IMR-90 (cell line): ENCODE results near the gene ARMC8. TPM values are rescaled to one million over a fixed set of nuclear protein-coding genes. Genes with fewer than 3 reads are reported as not detected.

Experiments
- ATAC-seq: fragments of 200-7000 bp; cut with Tn5 transposase; 2 replicates; pipeline ENCODE4 v1.9.1; 2020; ENCODE audit warnings: low read depth, mild to moderate bottlenecking, moderate library complexity
- BruUV-seq: library from RNA; stranded (reverse); fragments of 400-500 nt; replicated peaks from 2 replicates; lab custom pipeline; 2021; lab: Mats Ljungman, UMichigan
- CTCF ChIA-PET: fragments of 300-600 bp; formaldehyde crosslinking; extraction: SDS; loops from one replicate; lab custom pipeline; 2021; ENCODE audit warnings: antibody characterized with exemption; lab: Yijun Ruan, JAX
- POLR2A ChIA-PET: fragments of 300-600 bp; sonication (Branson Sonifier 250); formaldehyde crosslinking; loops from one replicate; lab custom pipeline; 2022; ENCODE audit warnings: antibody characterized with exemption; ENCODE audit not compliant: unreplicated experiment; lab: Charles Lee
- DNase-seq: peaks from one replicate; pipeline ENCODE4 v3.0.0; 2013
- H2AFZ ChIP-seq: replicated peaks from 2 replicates; pipeline ENCODE3; 2013; ENCODE audit warnings: low read length, mild to moderate bottlenecking; ENCODE audit not compliant: poor library complexity
- H2AK5ac ChIP-seq: 2 replicates; pipeline ENCODE4 v1.6.1; 2013; ENCODE audit warnings: low read depth, low read length, inconsistent platforms
- H2AK9ac ChIP-seq: replicated peaks from 2 replicates; pipeline ENCODE3; 2013; ENCODE audit warnings: mild to moderate bottlenecking, low read depth, low read length, moderate library complexity; ENCODE audit not compliant: poor library complexity
- H2BK120ac ChIP-seq: 2 replicates; pipeline ENCODE4 v1.6.1; 2013; ENCODE audit warnings: low read depth, low read length, inconsistent platforms
- H2BK15ac ChIP-seq: 3 replicates; pipeline ENCODE4 v1.6.1; 2013; ENCODE audit warnings: low read depth, low read length, inconsistent platforms
- H2BK20ac ChIP-seq: 2 replicates; pipeline ENCODE4 v1.6.1; 2013; ENCODE audit warnings: low read depth, mild to moderate bottlenecking, inconsistent platforms, low read length, moderate library complexity
- H2BK5ac ChIP-seq: 2 replicates; pipeline ENCODE4 v1.6.1; 2013; ENCODE audit warnings: mild to moderate bottlenecking, low read depth, low read length, inconsistent platforms; ENCODE audit not compliant: poor library complexity, severe bottlenecking
- H3K14ac ChIP-seq: replicated peaks from 2 replicates; pipeline ENCODE4 v1.6.1; 2013; ENCODE audit warnings: low read depth, low read length, inconsistent platforms
- H3K18ac ChIP-seq: 2 replicates; pipeline ENCODE4 v1.6.1; 2013; ENCODE audit warnings: low read depth, low read length, control low read depth
- H3K23ac ChIP-seq: 2 replicates; pipeline ENCODE4 v1.6.1; 2013; ENCODE audit warnings: low read depth, low read length, inconsistent platforms
- H3K27ac ChIP-seq: 2 replicates; pipeline ENCODE4 v1.5.1; 2013; ENCODE audit warnings: mild to moderate bottlenecking, control low read depth, low read length; ENCODE audit not compliant: insufficient read depth
- H3K27me3 ChIP-seq: 2 replicates; pipeline ENCODE4 v1.6.1; 2013; ENCODE audit warnings: low read length; ENCODE audit not compliant: control insufficient read depth, insufficient read depth
- H3K36me3 ChIP-seq: 2 replicates; pipeline ENCODE4 v1.6.1; 2013; ENCODE audit warnings: low read length, mixed read lengths; ENCODE audit not compliant: control insufficient read depth, insufficient read depth
- H3K4ac ChIP-seq: 2 replicates; pipeline ENCODE4 v1.6.1; 2013; ENCODE audit warnings: low read depth, low read length, inconsistent platforms
- H3K4me1 ChIP-seq: 2 replicates; pipeline ENCODE4 v1.6.1; 2013; ENCODE audit warnings: low read length, mixed read lengths; ENCODE audit not compliant: control insufficient read depth, insufficient read depth
- H3K4me2 ChIP-seq: 2 replicates; pipeline ENCODE4 v1.6.1; 2013; ENCODE audit warnings: low read depth, mild to moderate bottlenecking, control low read depth, low read length, moderate library complexity
- H3K4me3 ChIP-seq: 2 replicates; pipeline ENCODE4 v1.5.1; 2013; ENCODE audit warnings: low read depth, mild to moderate bottlenecking, control low read depth, low read length, moderate library complexity; ENCODE audit not compliant: insufficient read depth
- H3K56ac ChIP-seq: 2 replicates; pipeline ENCODE4 v1.6.1; 2013; ENCODE audit warnings: low read length, inconsistent platforms; ENCODE audit not compliant: insufficient read depth; ENCODE audit errors: extremely low read depth
- H3K79me1 ChIP-seq, 2 experiments: 2 replicates each; pipeline ENCODE4 v1.6.1; 2013; ENCODE audit warnings: low read length in 2 of 2, inconsistent platforms in 1 of 2, low read depth in 1 of 2
- H3K9ac ChIP-seq: 2 replicates; pipeline ENCODE4 v1.6.1; 2013; ENCODE audit warnings: low read depth, low read length, control low read depth
- H3K9me1 ChIP-seq: 2 replicates; pipeline ENCODE4 v1.6.1; 2013; ENCODE audit warnings: low read length, inconsistent platforms; ENCODE audit not compliant: insufficient read depth
- H3K9me3 ChIP-seq: 2 replicates; pipeline ENCODE4 v1.6.1; 2013; ENCODE audit warnings: low read length; ENCODE audit not compliant: control insufficient read depth, insufficient read depth
- H4K20me1 ChIP-seq: 2 replicates; pipeline ENCODE4 v1.6.1; 2013; ENCODE audit warnings: low read length, inconsistent platforms; ENCODE audit not compliant: insufficient read depth
- H4K5ac ChIP-seq: 2 replicates; pipeline ENCODE4 v1.6.1; 2013; ENCODE audit warnings: mild to moderate bottlenecking, low read depth, low read length, control low read depth
- H4K8ac ChIP-seq, 2 experiments: 2 replicates each; pipeline ENCODE4 v1.6.1; 2013; ENCODE audit warnings: low read depth in 2 of 2, low read length in 2 of 2, control low read depth in 1 of 2, inconsistent platforms in 1 of 2
- H4K91ac ChIP-seq: 2 replicates; pipeline ENCODE4 v1.6.1; 2013; ENCODE audit warnings: low read depth, low read length, inconsistent platforms; ENCODE audit not compliant: insufficient read depth
- CEBPB ChIP-seq: IDR thresholded peaks from 2 replicates; pipeline ENCODE4 v1.6.1; 2012; ENCODE audit warnings: low read depth, low read length, improper control_type of control experiment
- SMC3 ChIP-seq: fragments of 150-350 bp; IDR thresholded peaks from 2 replicates; pipeline ENCODE4 v1.6.1; 2016; ENCODE audit warnings: low read depth, mild to moderate bottlenecking, antibody characterized with exemption, low read length, moderate library complexity
- USF2 ChIP-seq: fragments of 150-350 bp; IDR thresholded peaks from 2 replicates; pipeline ENCODE4 v1.6.1; 2017; ENCODE audit warnings: mild to moderate bottlenecking, antibody characterized with exemption, low read length, low read depth
- WGBS, 2 experiments: methylation state at CpG; one replicate each; pipeline versions ENCODE4 v1.1.5 to v1.1.7; 2013; ENCODE audit warnings: missing lambda C conversion rate in 2 of 2; ENCODE audit not compliant: insufficient read length in 1 of 2; ENCODE audit errors: extremely low coverage in 2 of 2; 5-methylcytosine and 5-hydroxymethylcytosine counted together
- dilution Hi-C: fragments of 300-500 bp; cut with HindIII; formaldehyde crosslinking; loops from one replicate; pipeline ENCODE4 v1.14.3; 2018; ENCODE audit warnings: low sequenced_read_pairs; ENCODE audit not compliant: unreplicated experiment
- in situ Hi-C: fragments of 300-500 bp; cut with MboI; formaldehyde crosslinking; loops from 3 replicates; pipeline ENCODE4 v1.14.3; 2019; ENCODE audit warnings: low sequenced_read_pairs, inconsistent platforms, mixed read lengths
- intact Hi-C: fragments of 100-400 bp; cut with micrococcal nuclease; formaldehyde crosslinking; loops from 2 replicates; pipeline ENCODE4 v1.10.0; 2022
- polyA plus RNA-seq, 3 experiments: library from polyadenylated mRNA; depleted of rRNA; stranded (reverse); fragments of >200 nt; gene quantifications; 2 replicates each; pipeline ENCODE4 v1.2.3, GENCODE V29; 2012; ENCODE audit warnings: low replicate concordance in 1 of 3
- total RNA-seq: library from RNA; depleted of rRNA; stranded (reverse); fragments of >200 nt; gene quantifications from 2 replicates; pipeline ENCODE4 v1.2.3, GENCODE V29; 2012

ARMC8 gene
- total and polyA plus RNA-seq, 2 of the 4 experiments (the other 2 are of a cell fraction) = 39.1 to 75.1 TPM

DNA sequence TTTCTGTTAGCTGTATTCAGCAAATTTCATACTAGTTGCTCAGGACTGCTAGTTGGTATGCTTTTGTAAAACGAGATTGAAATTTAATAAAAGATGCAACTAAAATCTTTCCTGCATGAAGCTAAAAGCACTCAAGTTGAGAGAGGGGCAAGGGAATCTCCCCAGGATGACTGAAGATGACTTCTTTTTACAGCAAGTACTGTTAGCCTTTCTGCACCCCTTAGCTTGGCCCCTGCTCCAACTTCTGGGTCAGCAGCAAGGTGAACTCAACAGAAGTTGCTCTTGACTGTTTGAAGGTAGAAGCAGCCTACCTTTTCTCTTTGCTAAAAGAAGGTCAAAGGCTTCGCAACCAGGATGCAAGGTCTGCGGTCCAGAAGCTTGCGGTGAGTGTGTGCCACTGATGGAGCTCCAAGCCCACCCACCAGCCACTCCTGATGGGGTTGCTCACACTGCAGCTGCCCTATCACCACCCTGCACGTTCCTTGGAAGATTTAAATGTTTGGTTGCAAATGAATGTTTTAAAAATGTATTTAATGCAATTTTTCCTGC, 110.0 kb downstream of the ARMC8 start:
- no TSS peak for BruUV-seq
- no peak overlapping the region for H4K8ac ChIP-seq
- intact Hi-C loops = no loop called here
- H3K4me1 ChIP-seq = no peaks in the 10 kb centered on the region
- no peaks in the 10 kb centered on the region for H3K27me3 ChIP-seq
- H3K9me3 ChIP-seq = no peaks in the 10 kb centered on the region
- no peak overlapping the region for H2AK5ac ChIP-seq
- ChIA-PET CTCF (interaction anchor here (0.5 kb wide), 1 partner anchor 34 kb away, joined by 3 read pairs; no protein-coding TSS in a partner anchor), POLR2A (no interaction called here)
- no peak overlapping the region for H2AFZ ChIP-seq
- dilution Hi-C loops = no loop called here
- H4K20me1 ChIP-seq = no peaks in the 10 kb centered on the region
- H3K9me1 ChIP-seq = peaks cover 2% of the 10 kb centered on the region; the same call in 1 of the 2 replicates
- H3K79me1 ChIP-seq = no peaks in the 10 kb centered on the region
- no peak overlapping the region for H4K91ac ChIP-seq
- no CpG with 5 or more reads among the region's 5 CpGs for WGBS, 2 experiments
- no peak overlapping the region for H3K4me3 ChIP-seq
- H3K56ac ChIP-seq = no peak overlapping the region
- no peak for DNase-seq
- no peak overlapping the region for H3K4me2 ChIP-seq
- in situ Hi-C loops = no loop called here
- TF ChIP-seq SMC3 (no peak), USF2 (no peak), CEBPB (no peak)
- H3K9ac ChIP-seq = no peak overlapping the region
- H3K4ac ChIP-seq = no peak overlapping the region
- no peak overlapping the region for H3K18ac ChIP-seq
- no peak overlapping the region for H2AK9ac ChIP-seq
- no peak overlapping the region for H2BK120ac ChIP-seq
- ATAC-seq = no peak
- no peak overlapping the region for H3K23ac ChIP-seq
- no peak overlapping the region for H4K5ac ChIP-seq
- H2BK15ac ChIP-seq = no peak overlapping the region
- no peak overlapping the region for H3K14ac ChIP-seq
- H2BK5ac ChIP-seq = no peak overlapping the region
- no peak overlapping the region for H2BK20ac ChIP-seq
- H3K27ac ChIP-seq = no peak overlapping the region
- H3K36me3 ChIP-seq = peaks cover 15% of the 10 kb centered on the region
